Left ventricle myocardium inferior (tissue), 1 donor: ENCODE data around the gene HUS1. TPM values are rescaled to one million over a fixed set of nuclear protein-coding genes. Genes with fewer than 3 reads are reported as not detected.
"Not testable (repeated sequence)": the region's sequence is repeated elsewhere in the genome, so short reads cannot be mapped to it uniquely, and the experiment has no call there.

Source experiments
- DNase-seq: peaks from one replicate; pipeline ENCODE4 v3.0.0-alpha.2; 2020
- H3K27ac ChIP-seq: fragments of 200-600 bp; replicated peaks from 2 replicates; pipeline ENCODE4 v1.8.0; 2021
- H3K27me3 ChIP-seq: fragments of 200-600 bp; 2 replicates; pipeline ENCODE4 v1.8.0; 2021; ENCODE audit warnings: low read depth
- H3K36me3 ChIP-seq: fragments of 200-600 bp; 2 replicates; pipeline ENCODE4 v1.8.0; 2021
- H3K4me1 ChIP-seq: fragments of 200-600 bp; 2 replicates; pipeline ENCODE4 v1.8.0; 2021
- H3K4me3 ChIP-seq: fragments of 200-600 bp; 2 replicates; pipeline ENCODE4 v1.8.0; 2021; ENCODE audit warnings: mild to moderate bottlenecking, moderate library complexity
- H3K9me3 ChIP-seq: fragments of 200-600 bp; replicated peaks from 2 replicates; pipeline ENCODE4 v1.8.0; 2021
- CTCF ChIP-seq: fragments of 200-600 bp; IDR thresholded peaks from 2 replicates; pipeline ENCODE4 v1.8.0; 2021; ENCODE audit warnings: antibody characterized with exemption, mild to moderate bottlenecking, borderline replicate concordance
- intact Hi-C: fragments of 100-400 bp; cut with micrococcal nuclease; formaldehyde crosslinking; loops from one replicate; pipeline ENCODE4 v1.11.0; 2022
- total RNA-seq: library from RNA; stranded (reverse); fragmentation: NEBNext Ultra II Directional; extraction: Animal tissue kit (Norgen Biotek cat#: 25700); gene quantifications from one replicate; pipeline ENCODE4 v1.2.1, GENCODE V29; 2021
- donor health status: DM: no; HTN: yes; CAD: no; lungs with severe emphysema.

The HUS1 gene
- total RNA-seq, 1 donor from 2014 or later = 26.4 TPM

GRCh38 chr7:47932016-47932415 is 47.4 kb downstream of the HUS1 start:
- TF ChIP-seq CTCF = no peak
- H3K9me3 ChIP-seq = no peaks in the 10 kb centered on the region
- no peaks in the 10 kb centered on the region for H3K27me3 ChIP-seq
- peaks cover 18% of the 10 kb centered on the region for H3K4me1 ChIP-seq
- no peak for DNase-seq
- H3K36me3 ChIP-seq = peaks cover 24% of the 10 kb centered on the region
- no peak overlapping the region for H3K4me3 ChIP-seq
- no peak overlapping the region for H3K27ac ChIP-seq
- intact Hi-C loops = no loop called here

GRCh38 chr7:47931005-47932004 is 48.1 kb downstream of the HUS1 start:
- peaks cover 15% of the 10 kb centered on the region for H3K4me1 ChIP-seq
- DNase-seq = no peak
- H3K4me3 ChIP-seq = no peak overlapping the region
- no peaks in the 10 kb centered on the region for H3K9me3 ChIP-seq
- no peak for TF ChIP-seq CTCF
- H3K27ac ChIP-seq = no peak overlapping the region
- H3K36me3 ChIP-seq = peaks cover 24% of the 10 kb centered on the region
- H3K27me3 ChIP-seq = no peaks in the 10 kb centered on the region
- intact Hi-C loops = no loop called here

GRCh38 chr7:47924266-47924665 is 55.1 kb downstream of the HUS1 start:
- H3K4me1 ChIP-seq = no peaks in the 10 kb centered on the region
- DNase-seq = no peak
- peaks cover 17% of the 10 kb centered on the region for H3K36me3 ChIP-seq
- H3K27ac ChIP-seq = no peak overlapping the region
- no peak for TF ChIP-seq CTCF
- peaks cover 8% of the 10 kb centered on the region for H3K9me3 ChIP-seq
- no peak overlapping the region for H3K4me3 ChIP-seq
- intact Hi-C loops = no loop called here
- no peaks in the 10 kb centered on the region for H3K27me3 ChIP-seq

GRCh38 chr7:47923081-47923875 is 56.1 kb downstream of the HUS1 start:
- H3K27me3 ChIP-seq, H3K27ac ChIP-seq, H3K4me1 ChIP-seq, intact Hi-C loops, DNase-seq, H3K4me3 ChIP-seq, H3K36me3 ChIP-seq: not testable (repeated sequence)
- H3K9me3 ChIP-seq = peaks cover 12% of the 10 kb centered on the region

GRCh38 chr7:47916514-47916913 is 62.9 kb downstream of the HUS1 start:
- intact Hi-C loops, H3K4me1 ChIP-seq, H3K27me3 ChIP-seq, H3K27ac ChIP-seq, DNase-seq, H3K36me3 ChIP-seq, H3K4me3 ChIP-seq: not testable (repeated sequence)
- peaks cover 16% of the 10 kb centered on the region for H3K9me3 ChIP-seq

- Histone ChIP-seq H3K4me1 (no peaks in the 10 kb centered on the region), H3K27ac (no peak overlapping the region), H3K27me3 (no peaks in the 10 kb centered on the region), H3K9me3 (peaks cover 12% of the 10 kb centered on the region), H3K36me3 (peaks cover 4% of the 10 kb centered on the region), H3K4me3 (no peak overlapping the region)
- no peak for DNase-seq
- intact Hi-C loops = no loop called here
- no peak for TF ChIP-seq CTCF
These were observed 63.8 kb downstream of the HUS1 start for GRCh38 chr7:47915616-47915976.
